Omental fat pad (tissue), 4 donors: ENCODE results near the gene NFIX. TPM values are rescaled to one million over a fixed set of nuclear protein-coding genes. Genes with fewer than 3 reads are reported as not detected.

Experiments used
- ATAC-seq: fragments of 150-250 bp; one replicate; pipeline ENCODE4 v1.9.1; 2016; ENCODE audit warnings: mild to moderate bottlenecking, moderate library complexity; ENCODE audit not compliant: low FRiP score
- DNase-seq: peaks from one replicate; pipeline ENCODE4 v3.0.0-alpha.2; 2019; ENCODE audit warnings: low spot score
- CTCF ChIP-seq, 3 donors: fragments of 450-650 bp; IDR thresholded peaks; one replicate each; pipeline ENCODE4 v1.5.1; 2016 to 2017; ENCODE audit warnings: antibody characterized with exemption in 3 of 3, mild to moderate bottlenecking in 3 of 3, moderate library complexity in 2 of 3
- total RNA-seq, 4 donors: library from RNA; depleted of rRNA; stranded (reverse); fragments of >200 nt; gene quantifications; one replicate each; pipeline ENCODE4 v1.1.0, GENCODE V29; 2016

Gene NFIX
- total RNA-seq, 4 donors from 2014 or later = 39.5 to 53.1 (median 43.0) TPM

DNA sequence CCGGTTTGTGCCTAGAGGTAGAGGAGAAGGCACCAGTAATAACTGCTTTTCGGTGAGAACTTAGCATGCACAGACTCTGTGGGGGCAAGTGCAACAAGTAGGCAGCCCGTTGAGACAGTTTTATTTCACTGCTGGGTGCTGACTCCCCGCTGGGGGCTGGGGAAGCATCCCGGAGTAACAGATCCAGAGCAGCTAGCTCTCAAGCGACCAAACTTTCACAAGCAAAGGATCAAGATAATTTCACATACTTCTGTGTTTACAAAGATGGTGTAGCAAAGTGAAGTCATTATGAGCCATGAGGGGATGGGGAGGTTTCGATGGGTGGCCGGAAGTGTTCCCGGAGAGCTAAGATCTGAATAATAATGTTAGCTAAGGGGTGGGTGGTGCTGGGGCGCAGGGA, 125.5 kb downstream of the NFIX start:
- ATAC-seq (no peak), DNase-seq (no peak)
- TF ChIP-seq CTCF (IDR thresholded peaks at IDR 0.05) = no peak

DNA sequence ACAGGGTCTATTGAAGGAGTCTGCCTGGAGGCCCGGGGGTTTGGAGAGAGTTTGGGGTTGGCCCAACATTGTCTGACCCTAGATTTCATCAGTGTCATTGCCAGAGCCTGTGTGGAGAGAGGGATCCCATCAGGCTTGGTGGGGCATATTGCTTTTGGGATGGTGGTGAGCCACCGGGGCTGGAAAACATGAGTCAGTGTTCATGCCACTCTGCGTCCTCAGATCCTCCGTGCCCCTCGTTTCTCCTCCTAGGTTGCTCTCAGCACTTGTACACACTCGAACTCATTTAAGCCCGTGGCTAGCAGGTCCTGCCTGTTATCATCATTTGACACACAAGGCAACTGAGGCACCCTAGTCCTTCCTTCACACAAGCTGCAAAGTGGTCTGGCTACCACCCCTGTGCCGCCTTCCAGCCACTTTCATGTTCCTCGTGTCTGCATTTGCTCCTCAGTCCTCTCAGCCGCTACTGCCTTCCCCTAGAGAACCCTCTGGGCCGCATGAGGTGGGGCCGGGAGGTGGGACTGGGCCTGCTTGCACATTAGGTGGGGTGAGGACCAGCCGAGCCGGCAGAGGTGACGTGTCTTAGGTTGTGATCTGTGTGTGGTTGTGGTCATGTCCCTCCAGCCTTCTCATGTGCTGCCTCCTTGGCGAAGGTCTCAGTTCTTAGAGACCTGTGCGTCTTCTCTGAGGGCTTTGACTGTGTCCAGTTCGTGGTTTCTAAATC, 126.4 kb downstream of the NFIX start:
- ATAC-seq (no peak), DNase-seq (no peak)
- TF ChIP-seq CTCF (IDR thresholded peaks at IDR 0.05) = no peak

- ATAC-seq (no peak), DNase-seq (no peak)
- no peak for TF ChIP-seq CTCF (IDR thresholded peaks at IDR 0.05)
Observed at GRCh38 chr19:13122275-13122878, 127.1 kb downstream of the NFIX start.

GRCh38 chr19:13122980-13123957, 128.0 kb downstream of the NFIX start:
- ATAC-seq (no peak), DNase-seq (no peak)
- TF ChIP-seq CTCF (IDR thresholded peaks at IDR 0.05) = no peak

DNA sequence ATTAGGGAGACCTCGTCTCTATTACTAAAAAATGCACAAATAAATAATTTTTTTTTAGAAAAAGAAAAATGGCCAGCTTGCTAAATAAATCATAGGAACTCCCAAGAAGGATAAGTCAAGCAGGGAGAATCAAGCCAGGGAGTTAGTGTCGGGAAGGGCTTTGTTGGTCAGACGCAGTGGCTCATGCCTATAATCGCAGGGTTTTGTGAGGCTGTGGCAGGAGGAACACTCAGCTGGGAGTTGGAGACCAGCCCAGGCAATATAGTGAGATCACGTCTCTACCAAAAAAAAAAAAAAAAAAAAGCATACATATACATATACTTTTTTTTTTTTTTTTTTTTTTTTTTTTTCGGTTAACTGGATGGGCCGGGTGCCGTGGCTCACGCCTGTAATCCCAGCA, 131.8 kb downstream of the NFIX start:
- ATAC-seq = no peak
- no peak for TF ChIP-seq CTCF (IDR thresholded peaks at IDR 0.05)
- DNase-seq = no peak

DNA sequence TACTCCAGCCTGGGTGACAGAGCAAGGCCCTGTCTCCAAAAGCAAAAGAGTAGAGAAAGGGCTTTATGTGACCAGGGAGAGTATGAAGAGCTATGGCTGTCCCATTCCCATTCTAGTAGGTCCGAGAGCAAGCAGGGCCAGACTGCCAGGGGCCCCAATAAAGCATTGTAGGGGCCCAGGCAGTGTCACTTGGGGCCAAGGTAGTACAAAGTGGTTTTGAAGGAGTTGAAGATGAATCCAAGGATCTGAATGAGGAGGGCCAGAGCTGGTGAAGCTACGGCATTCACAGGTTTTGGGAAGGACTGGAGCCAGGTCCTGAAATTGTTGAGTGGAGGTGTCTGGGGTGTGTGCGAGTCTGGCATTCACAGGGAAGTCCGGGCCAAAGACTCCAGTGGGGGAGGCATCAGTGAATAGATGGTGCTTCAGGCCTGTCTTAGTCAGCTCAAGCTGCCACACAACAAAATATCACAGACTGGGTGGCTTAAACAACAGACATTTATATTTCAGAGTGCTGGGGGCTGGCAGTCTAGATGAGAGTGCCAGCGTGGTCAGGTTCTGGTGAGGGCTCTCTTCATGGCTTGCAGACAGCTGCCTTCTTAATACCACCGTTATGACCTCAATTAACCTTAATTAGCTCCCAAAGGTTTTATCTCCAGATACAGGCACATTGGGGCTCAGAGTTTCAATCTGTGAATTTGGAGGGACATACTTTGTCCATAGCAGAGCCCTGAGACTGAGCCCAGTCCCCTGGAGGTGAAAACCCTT, 132.7 kb downstream of the NFIX start:
- DNase-seq (no peak), ATAC-seq (no peak)
- no peak for TF ChIP-seq CTCF (IDR thresholded peaks at IDR 0.05)
